Thymus (tissue), 11 donors: ENCODE measurements around the gene PKIG. TPM values are rescaled to one million over a fixed set of nuclear protein-coding genes. Genes with fewer than 3 reads are reported as not detected.
"Not testable (repeated sequence)": the region's sequence is repeated elsewhere in the genome, so short reads cannot be mapped to it uniquely, and the experiment has no call there.

Experiments
- DNase-seq, 9 donors: peaks; one replicate each; pipeline ENCODE4 v3.0.0-alpha.2; 2013; ENCODE audit warnings: low spot score in 9 of 9, low read depth in 6 of 9, missing footprints in 1 of 9
- H3K27ac ChIP-seq, 2 donors: one replicate each; pipeline ENCODE4 v1.5.1; 2013; ENCODE audit warnings: control low read depth in 1 of 2, low read depth in 1 of 2, low read length in 1 of 2, mild to moderate bottlenecking in 1 of 2, moderate library complexity in 1 of 2
- H3K27me3 ChIP-seq, 2 donors: one replicate each; pipeline ENCODE4 v1.5.1; 2013; ENCODE audit warnings: low read length in 1 of 2; ENCODE audit not compliant: control insufficient read depth in 2 of 2, insufficient read depth in 1 of 2
- H3K36me3 ChIP-seq, 2 donors: one replicate each; pipeline ENCODE4 v1.5.1; 2013; ENCODE audit warnings: low read length in 1 of 2, mild to moderate bottlenecking in 1 of 2, moderate library complexity in 1 of 2; ENCODE audit not compliant: control insufficient read depth in 2 of 2, insufficient read depth in 2 of 2
- H3K4me1 ChIP-seq, 2 donors: one replicate each; pipeline ENCODE4 v1.5.1; 2013; ENCODE audit warnings: low read length in 2 of 2; ENCODE audit not compliant: control insufficient read depth in 2 of 2, insufficient read depth in 2 of 2
- H3K4me3 ChIP-seq, 2 donors: one replicate each; pipeline ENCODE4 v1.5.1; 2013; ENCODE audit warnings: low read length in 2 of 2, control low read depth in 1 of 2, mild to moderate bottlenecking in 1 of 2
- H3K9me3 ChIP-seq, 2 donors: one replicate each; pipeline ENCODE4 v1.5.1; 2013; ENCODE audit warnings: low read length in 1 of 2, mild to moderate bottlenecking in 1 of 2; ENCODE audit not compliant: control insufficient read depth in 2 of 2, insufficient read depth in 1 of 2
- WGBS: extraction: QIAGEN DNeasy Blood & Tissue Kit; methylation state at CpG from one replicate; pipeline ENCODE4 v1.1.7; 2013; 5-methylcytosine and 5-hydroxymethylcytosine counted together
- polyA plus RNA-seq: library from polyadenylated mRNA; stranded (reverse); fragments of 200-250 nt; gene quantifications from one replicate; pipeline ENCODE4 v1.2.3, GENCODE V29; 2013
- total RNA-seq: library from RNA; stranded (reverse); fragments of 120-200 nt; gene quantifications from one replicate; pipeline ENCODE4 v1.2.4, GENCODE V29; 2013
- donor health status: healthy.

PKIG gene
- total and polyA plus RNA-seq, 2 donors = 27.7 to 41.7 TPM

DNA sequence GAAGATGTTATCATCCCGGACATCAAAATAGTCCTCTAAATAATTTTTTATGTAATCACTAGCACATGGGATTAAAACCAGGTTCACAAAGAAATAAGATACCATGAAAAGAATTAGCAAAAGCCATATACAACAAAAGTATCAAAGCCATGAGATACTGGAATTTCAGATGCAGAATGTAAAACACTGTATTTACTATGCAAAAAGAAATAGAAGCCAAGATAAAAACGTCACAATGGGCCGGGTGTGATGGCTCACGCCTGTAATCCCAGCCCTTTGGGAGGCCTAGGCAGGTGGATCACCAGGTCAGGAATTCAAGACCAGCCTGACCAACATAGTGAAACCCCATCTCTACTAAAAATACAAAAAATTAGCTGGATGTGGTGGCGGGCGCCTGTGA, 21.6 kb upstream of the PKIG start:
- WGBS = 96% methylated on average over 6 of the region's 6 CpGs

GRCh38 chr20:44561876-44562275, 20.5 kb upstream of the PKIG start:
- Histone ChIP-seq H3K4me1 (no peaks in the 10 kb centered on the region), H3K9me3 (no peaks in the 10 kb centered on the region), H3K27me3 (no peaks in the 10 kb centered on the region), H3K27ac (no peak overlapping the region), H3K36me3 (no peaks in the 10 kb centered on the region), H3K4me3 (no peak overlapping the region)
- DNase-seq = no peak

More for the DNA sequence above, 21.6 kb upstream of the PKIG start:
- not testable (repeated sequence) for H3K4me1 ChIP-seq, H3K36me3 ChIP-seq, H3K27me3 ChIP-seq, H3K4me3 ChIP-seq, DNase-seq, H3K27ac ChIP-seq, H3K9me3 ChIP-seq

GRCh38 chr20:44566018-44566417, 16.4 kb upstream of the PKIG start:
- Histone ChIP-seq H3K27ac (no peak overlapping the region), H3K36me3 (no peaks in the 10 kb centered on the region), H3K4me3 (no peak overlapping the region), H3K27me3 (no peaks in the 10 kb centered on the region), H3K4me1 (no peaks in the 10 kb centered on the region), H3K9me3 (no peaks in the 10 kb centered on the region)
- DNase-seq = no peak
- 89% methylated on average over 3 of the region's 3 CpGs for WGBS

DNA sequence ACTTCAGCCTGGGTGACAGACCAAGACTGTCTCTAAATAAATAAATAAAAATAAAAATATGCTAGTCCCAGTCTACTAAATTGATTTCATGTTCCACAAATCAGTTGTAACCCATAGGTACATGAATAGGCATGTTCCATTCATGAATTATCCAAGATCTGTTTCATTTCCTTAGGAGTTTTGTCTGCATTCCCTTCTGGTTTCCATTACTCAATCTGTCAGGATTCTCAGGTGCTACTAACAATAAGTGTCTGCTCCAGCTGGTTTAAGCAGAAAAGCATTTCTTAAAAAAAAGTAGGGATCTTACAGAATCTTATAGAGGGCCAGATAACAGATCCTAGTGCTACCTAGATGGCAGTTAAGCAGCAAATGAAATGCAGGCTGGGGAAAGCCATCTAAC, 15.6 kb upstream of the PKIG start:
- no peak overlapping the region for H3K27ac ChIP-seq
- H3K36me3 ChIP-seq = no peaks in the 10 kb centered on the region
- no peaks in the 10 kb centered on the region for H3K4me1 ChIP-seq
- no peak for DNase-seq
- no peaks in the 10 kb centered on the region for H3K27me3 ChIP-seq
- H3K9me3 ChIP-seq = no peaks in the 10 kb centered on the region
- H3K4me3 ChIP-seq = no peak overlapping the region

DNA sequence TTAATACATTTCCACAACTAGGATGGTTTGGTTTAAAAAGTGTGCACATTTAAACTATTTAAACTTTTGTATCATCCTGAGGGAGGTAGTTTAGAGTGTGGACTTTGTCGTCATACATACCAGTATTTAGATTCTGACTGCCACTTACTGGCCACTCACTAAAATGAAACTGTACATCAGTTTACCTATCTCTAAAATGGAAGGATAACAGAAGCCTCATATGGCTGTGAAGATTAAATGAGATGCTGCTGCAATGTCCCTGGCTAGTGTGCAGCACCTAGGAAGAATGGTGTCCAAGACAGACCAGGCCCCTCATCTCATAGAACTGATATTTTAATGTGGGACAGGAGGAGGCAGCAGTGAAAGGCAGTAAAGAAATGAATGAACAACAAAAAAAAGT, 12.0 kb upstream of the PKIG start:
- Histone ChIP-seq H3K9me3 (no peaks in the 10 kb centered on the region), H3K4me3 (no peak overlapping the region), H3K27me3 (no peaks in the 10 kb centered on the region), H3K36me3 (no peaks in the 10 kb centered on the region), H3K27ac (no peak overlapping the region), H3K4me1 (peaks cover 2 to 9% of the 10 kb centered on the region in 2 donors)
- no peak for DNase-seq
- WGBS = 100% methylated on average over 1 of the region's 1 CpG

- Histone ChIP-seq H3K27me3 (no peaks in the 10 kb centered on the region), H3K27ac (peak overlapping the region in 1 of 2 donors; percentile 60), H3K36me3 (no peaks in the 10 kb centered on the region), H3K4me1 (peaks cover 2 to 10% of the 10 kb centered on the region in 2 donors), H3K9me3 (no peaks in the 10 kb centered on the region), H3K4me3 (no peak overlapping the region)
- peak in 5 of 9 donors; percentile 29 to 75 (median 44) for DNase-seq
- WGBS = 54% methylated on average over 6 of the region's 6 CpGs
These were observed 10.9 kb upstream of the PKIG start for GRCh38 chr20:44571362-44571988.

- Histone ChIP-seq H3K36me3 (no peaks in the 10 kb centered on the region), H3K27me3 (no peaks in the 10 kb centered on the region), H3K9me3 (no peaks in the 10 kb centered on the region), H3K4me3 (no peak overlapping the region), H3K4me1 (peaks cover 2 to 17% of the 10 kb centered on the region in 2 donors), H3K27ac (peak overlapping the region; percentile 8 to 64)
- DNase-seq = peak in 1 of 9 donors; percentile 34
- WGBS = 68% methylated on average over 6 of the region's 6 CpGs
These were observed 9.6 kb upstream of the PKIG start for GRCh38 chr20:44572551-44573500.

- Histone ChIP-seq H3K27me3 (no peaks in the 10 kb centered on the region), H3K4me1 (peaks cover 2 to 17% of the 10 kb centered on the region in 2 donors), H3K27ac (no peak overlapping the region), H3K9me3 (no peaks in the 10 kb centered on the region), H3K4me3 (no peak overlapping the region), H3K36me3 (no peaks in the 10 kb centered on the region)
- DNase-seq = no peak
- 100% methylated on average over 2 of the region's 2 CpGs for WGBS
These were observed 8.9 kb upstream of the PKIG start for GRCh38 chr20:44573501-44573869.

GRCh38 chr20:44574372-44574771, 8.0 kb upstream of the PKIG start:
- Histone ChIP-seq H3K4me1 (peaks cover 2 to 17% of the 10 kb centered on the region in 2 donors), H3K27me3 (no peaks in the 10 kb centered on the region), H3K36me3 (no peaks in the 10 kb centered on the region), H3K27ac (no peak overlapping the region), H3K4me3 (no peak overlapping the region), H3K9me3 (no peaks in the 10 kb centered on the region)
- DNase-seq = no peak
- 98% methylated on average over 4 of the region's 4 CpGs for WGBS
